SJCRH30 (cell line): ENCODE results near the gene PRKCE. TPM values are rescaled to one million over a fixed set of nuclear protein-coding genes. Genes with fewer than 3 reads are reported as not detected.

Experiments used
- DNase-seq, 2 experiments: peaks; one replicate each; pipeline ENCODE4 v3.0.0-alpha.2; 2015 to 2020
- H3K27ac ChIP-seq: fragments of 250-450 bp; sonication (Bioruptor Pico); 2 replicates; pipeline ENCODE4 v1.5.1; 2020; ENCODE audit warnings: mild to moderate bottlenecking, moderate library complexity
- H3K27me3 ChIP-seq: fragments of 250-450 bp; sonication (Bioruptor Pico); 2 replicates; pipeline ENCODE4 v1.5.1; 2020; ENCODE audit warnings: mild to moderate bottlenecking, moderate library complexity
- H3K36me3 ChIP-seq: fragments of 250-450 bp; sonication (Bioruptor Pico); 2 replicates; pipeline ENCODE4 v1.5.1; 2020; ENCODE audit warnings: mild to moderate bottlenecking, moderate library complexity
- H3K4me1 ChIP-seq: fragments of 250-450 bp; sonication (Bioruptor Pico); 2 replicates; pipeline ENCODE4 v1.5.1; 2020; ENCODE audit warnings: mild to moderate bottlenecking, moderate library complexity
- H3K4me3 ChIP-seq: fragments of 250-450 bp; sonication (Bioruptor Pico); 2 replicates; pipeline ENCODE4 v1.5.1; 2020; ENCODE audit warnings: mild to moderate bottlenecking, moderate library complexity
- H3K9me3 ChIP-seq: fragments of 250-450 bp; sonication (Bioruptor Pico); replicated peaks from 2 replicates; pipeline ENCODE4 v1.5.1; 2020; ENCODE audit warnings: mild to moderate bottlenecking, moderate library complexity
- total RNA-seq: library from RNA; depleted of rRNA; stranded (reverse); fragments of >200 nt; shearing (Covaris generic); gene quantifications from 2 replicates; pipeline ENCODE4 v1.2.3, GENCODE V29; 2014

PRKCE gene
- total RNA-seq, 1 experiment from 2014 or later = 11.9 TPM

GRCh38 chr2:46064396-46064795 is 412.9 kb downstream of the PRKCE start:
- no peaks in the 10 kb centered on the region for H3K36me3 ChIP-seq
- DNase-seq = no peak
- no peak overlapping the region for H3K4me3 ChIP-seq
- H3K9me3 ChIP-seq = no peaks in the 10 kb centered on the region
- no peaks in the 10 kb centered on the region for H3K27me3 ChIP-seq
- H3K27ac ChIP-seq = no peak overlapping the region
- peaks cover 17% of the 10 kb centered on the region; the same call in 1 of the 2 replicates for H3K4me1 ChIP-seq

GRCh38 chr2:46065152-46065551 is 413.7 kb downstream of the PRKCE start:
- Histone ChIP-seq H3K27ac (no peak overlapping the region), H3K27me3 (no peaks in the 10 kb centered on the region), H3K9me3 (no peaks in the 10 kb centered on the region), H3K36me3 (no peaks in the 10 kb centered on the region), H3K4me3 (no peak overlapping the region), H3K4me1 (peaks cover 17% of the 10 kb centered on the region; the same call in 1 of the 2 replicates)
- no peak for DNase-seq

- Histone ChIP-seq H3K4me1 (peaks cover 20% of the 10 kb centered on the region), H3K27ac (no peak overlapping the region), H3K4me3 (no peak overlapping the region), H3K27me3 (no peaks in the 10 kb centered on the region), H3K9me3 (no peaks in the 10 kb centered on the region; the same call in 1 of the 2 replicates), H3K36me3 (no peaks in the 10 kb centered on the region)
- no peak for DNase-seq
Observed at GRCh38 chr2:46066116-46066515, 414.6 kb downstream of the PRKCE start.

GRCh38 chr2:46066601-46067000 is 415.1 kb downstream of the PRKCE start:
- Histone ChIP-seq H3K27ac (no peak overlapping the region), H3K27me3 (no peaks in the 10 kb centered on the region), H3K4me3 (no peak overlapping the region), H3K4me1 (peaks cover 25% of the 10 kb centered on the region), H3K36me3 (no peaks in the 10 kb centered on the region), H3K9me3 (no peaks in the 10 kb centered on the region; the same call in 1 of the 2 replicates)
- DNase-seq = no peak

- Histone ChIP-seq H3K36me3 (no peaks in the 10 kb centered on the region), H3K4me1 (peaks cover 30% of the 10 kb centered on the region), H3K27ac (no peak overlapping the region), H3K9me3 (no peaks in the 10 kb centered on the region; the same call in 1 of the 2 replicates), H3K27me3 (no peaks in the 10 kb centered on the region), H3K4me3 (no peak overlapping the region)
- DNase-seq = no peak
Observed at GRCh38 chr2:46067062-46067461, 415.6 kb downstream of the PRKCE start.

GRCh38 chr2:46067501-46068305 is 416.2 kb downstream of the PRKCE start:
- Histone ChIP-seq H3K9me3 (no peaks in the 10 kb centered on the region; the same call in 1 of the 2 replicates), H3K27me3 (no peaks in the 10 kb centered on the region), H3K36me3 (no peaks in the 10 kb centered on the region), H3K27ac (peak overlapping the region; percentile 18; the same call in 1 of the 2 replicates), H3K4me1 (peaks cover 36% of the 10 kb centered on the region), H3K4me3 (no peak overlapping the region)
- DNase-seq = peak in 1 of 2 experiments; percentile 28

GRCh38 chr2:46068636-46069035 is 417.2 kb downstream of the PRKCE start:
- no peak overlapping the region for H3K4me3 ChIP-seq
- DNase-seq = no peak
- no peaks in the 10 kb centered on the region for H3K36me3 ChIP-seq
- H3K27ac ChIP-seq = no peak overlapping the region
- H3K4me1 ChIP-seq = peaks cover 44% of the 10 kb centered on the region
- no peaks in the 10 kb centered on the region; the same call in 1 of the 2 replicates for H3K9me3 ChIP-seq
- no peaks in the 10 kb centered on the region for H3K27me3 ChIP-seq

- peaks cover 51% of the 10 kb centered on the region for H3K4me1 ChIP-seq
Observed at GRCh38 chr2:46071074-46071473, 419.6 kb downstream of the PRKCE start.

GRCh38 chr2:46072101-46072820 is 420.8 kb downstream of the PRKCE start:
- H3K4me1 ChIP-seq = peaks cover 54% of the 10 kb centered on the region

More at GRCh38 chr2:46071074-46071473, 419.6 kb downstream of the PRKCE start:
- Histone ChIP-seq H3K27ac (no peak overlapping the region; the same call in 1 of the 2 replicates), H3K4me3 (no peak overlapping the region), H3K36me3 (no peaks in the 10 kb centered on the region), H3K9me3 (no peaks in the 10 kb centered on the region; the same call in 1 of the 2 replicates), H3K27me3 (no peaks in the 10 kb centered on the region)
- no peak for DNase-seq

GRCh38 chr2:46073540-46074046 is 422.1 kb downstream of the PRKCE start:
- Histone ChIP-seq H3K4me1 (peaks cover 42% of the 10 kb centered on the region), H3K27me3 (no peaks in the 10 kb centered on the region), H3K36me3 (no peaks in the 10 kb centered on the region), H3K9me3 (no peaks in the 10 kb centered on the region; the same call in 1 of the 2 replicates), H3K27ac (peak overlapping the region; percentile 83), H3K4me3 (peak overlapping the region; percentile 32)
- DNase-seq = peak; percentile 90 to 93

More at GRCh38 chr2:46072101-46072820, 420.8 kb downstream of the PRKCE start:
- Histone ChIP-seq H3K36me3 (no peaks in the 10 kb centered on the region), H3K27ac (peak overlapping the region; percentile 83), H3K27me3 (no peaks in the 10 kb centered on the region), H3K4me3 (no peak overlapping the region), H3K9me3 (no peaks in the 10 kb centered on the region; the same call in 1 of the 2 replicates)
- DNase-seq = peak; percentile 49 to 82

GRCh38 chr2:46074501-46074900 is 423.0 kb downstream of the PRKCE start:
- H3K27ac ChIP-seq = peak overlapping the region; percentile 83

GRCh38 chr2:46075848-46076247 is 424.4 kb downstream of the PRKCE start:
- no peak for DNase-seq
- Histone ChIP-seq H3K9me3 (no peaks in the 10 kb centered on the region; the same call in 1 of the 2 replicates), H3K4me1 (peaks cover 42% of the 10 kb centered on the region), H3K4me3 (no peak overlapping the region), H3K27me3 (no peaks in the 10 kb centered on the region), H3K27ac (no peak overlapping the region), H3K36me3 (no peaks in the 10 kb centered on the region)

More at GRCh38 chr2:46074501-46074900, 423.0 kb downstream of the PRKCE start:
- H3K9me3 ChIP-seq = no peaks in the 10 kb centered on the region; the same call in 1 of the 2 replicates
- DNase-seq = peak in 1 of 2 experiments; percentile 23
- no peaks in the 10 kb centered on the region for H3K27me3 ChIP-seq
- H3K4me3 ChIP-seq = no peak overlapping the region
- H3K36me3 ChIP-seq = no peaks in the 10 kb centered on the region
- peaks cover 42% of the 10 kb centered on the region for H3K4me1 ChIP-seq

GRCh38 chr2:46076251-46076650 is 424.8 kb downstream of the PRKCE start:
- Histone ChIP-seq H3K27me3 (no peaks in the 10 kb centered on the region), H3K4me3 (no peak overlapping the region), H3K27ac (no peak overlapping the region)

GRCh38 chr2:46076875-46077274 is 425.4 kb downstream of the PRKCE start:
- Histone ChIP-seq H3K27ac (no peak overlapping the region), H3K9me3 (no peaks in the 10 kb centered on the region), H3K36me3 (no peaks in the 10 kb centered on the region), H3K4me3 (no peak overlapping the region), H3K27me3 (no peaks in the 10 kb centered on the region), H3K4me1 (peaks cover 31% of the 10 kb centered on the region)
- DNase-seq = no peak

More at GRCh38 chr2:46076251-46076650, 424.8 kb downstream of the PRKCE start:
- Histone ChIP-seq H3K4me1 (peaks cover 38% of the 10 kb centered on the region), H3K9me3 (no peaks in the 10 kb centered on the region; the same call in 1 of the 2 replicates), H3K36me3 (no peaks in the 10 kb centered on the region)
- no peak for DNase-seq
